Testis (tissue), 2 donors: Measurements from ENCODE around the gene AIG1.

Source experiments
- POLR2A ChIP-seq: fragments of 450-650 bp; IDR thresholded peaks from one replicate; pipeline ENCODE4 v1.6.1; 2017; ENCODE audit warnings: antibody characterized with exemption, mild to moderate bottlenecking, moderate library complexity
- TF ChIP-seq, protein P1 (sequence below), 3 experiments: fragments of 450-650 bp in 2 of 3; fragments of 200-600 bp in 1 of 3; sonication (generic) in 1 of 3; IDR thresholded peaks; one replicate each; pipeline ENCODE4 v1.5.1; 2016 to 2019; ENCODE audit warnings: antibody characterized with exemption in 3 of 3, mild to moderate bottlenecking in 2 of 3, moderate library complexity in 1 of 3

DNA sequence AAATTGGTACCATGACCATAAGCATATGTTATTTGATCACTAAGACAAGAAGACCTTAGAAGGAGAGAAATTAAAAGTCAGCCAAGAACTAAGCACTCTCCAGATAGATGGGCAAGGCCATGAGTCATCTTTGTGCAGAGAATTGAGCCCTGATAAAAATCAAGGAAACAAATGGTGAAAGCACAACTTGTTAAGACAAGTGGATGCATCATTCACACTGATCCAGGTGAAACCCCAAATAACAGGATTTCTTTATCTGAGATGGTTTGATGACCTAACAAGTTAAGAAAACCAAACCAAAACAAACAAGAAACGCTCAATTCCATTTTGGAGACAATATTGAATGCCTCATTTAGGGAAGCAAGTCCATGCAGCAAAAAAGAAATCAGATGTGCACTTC is 268.2 kb downstream of the AIG1 start:
- no peak for TF ChIP-seq POLR2A
- TF ChIP-seq, protein P1, sequence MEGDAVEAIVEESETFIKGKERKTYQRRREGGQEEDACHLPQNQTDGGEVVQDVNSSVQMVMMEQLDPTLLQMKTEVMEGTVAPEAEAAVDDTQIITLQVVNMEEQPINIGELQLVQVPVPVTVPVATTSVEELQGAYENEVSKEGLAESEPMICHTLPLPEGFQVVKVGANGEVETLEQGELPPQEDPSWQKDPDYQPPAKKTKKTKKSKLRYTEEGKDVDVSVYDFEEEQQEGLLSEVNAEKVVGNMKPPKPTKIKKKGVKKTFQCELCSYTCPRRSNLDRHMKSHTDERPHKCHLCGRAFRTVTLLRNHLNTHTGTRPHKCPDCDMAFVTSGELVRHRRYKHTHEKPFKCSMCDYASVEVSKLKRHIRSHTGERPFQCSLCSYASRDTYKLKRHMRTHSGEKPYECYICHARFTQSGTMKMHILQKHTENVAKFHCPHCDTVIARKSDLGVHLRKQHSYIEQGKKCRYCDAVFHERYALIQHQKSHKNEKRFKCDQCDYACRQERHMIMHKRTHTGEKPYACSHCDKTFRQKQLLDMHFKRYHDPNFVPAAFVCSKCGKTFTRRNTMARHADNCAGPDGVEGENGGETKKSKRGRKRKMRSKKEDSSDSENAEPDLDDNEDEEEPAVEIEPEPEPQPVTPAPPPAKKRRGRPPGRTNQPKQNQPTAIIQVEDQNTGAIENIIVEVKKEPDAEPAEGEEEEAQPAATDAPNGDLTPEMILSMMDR (IDR thresholded peaks at IDR 0.05), result no peak
